Ramos (cell line): Measurements from ENCODE around the gene FGF9.

ENCODE experiments used
- in situ Hi-C: fragments of 300-500 bp; cut with MboI; formaldehyde crosslinking; loops from one replicate; pipeline ENCODE4 v1.14.3; 2022; ENCODE audit warnings: low sequenced_read_pairs; ENCODE audit not compliant: unreplicated experiment

Gene FGF9

GRCh38 chr13:21673789-21674489 lies 3.1 kb downstream of the FGF9 start:
- in situ Hi-C loops: no loop called here

DNA sequence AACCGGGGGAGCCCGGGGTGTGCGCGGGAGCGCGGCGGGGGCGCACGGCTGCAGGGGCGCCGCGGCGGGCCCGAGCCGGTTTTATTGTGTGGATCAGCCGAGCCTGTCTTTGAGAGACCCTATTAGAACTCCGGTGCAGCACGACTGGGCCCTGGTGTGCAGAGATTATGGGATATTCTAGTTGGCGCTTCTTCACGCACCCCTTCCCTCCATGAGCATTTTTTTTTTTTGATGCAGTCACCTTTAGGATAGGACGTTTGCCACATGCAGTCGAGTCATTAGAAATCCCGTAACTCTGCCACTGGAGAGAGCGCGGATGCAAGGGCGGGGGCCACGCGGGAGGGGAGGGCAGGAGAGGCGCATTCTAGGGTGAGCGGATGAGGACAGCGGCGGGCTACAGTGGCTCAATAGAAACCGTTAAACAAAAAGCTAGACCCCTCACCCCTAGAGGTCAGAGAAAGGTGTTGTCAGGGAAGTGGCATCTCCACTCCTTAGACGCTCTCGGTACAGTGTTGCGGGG lies 3.7 kb downstream of the FGF9 start:
- in situ Hi-C loops: no loop called here

DNA sequence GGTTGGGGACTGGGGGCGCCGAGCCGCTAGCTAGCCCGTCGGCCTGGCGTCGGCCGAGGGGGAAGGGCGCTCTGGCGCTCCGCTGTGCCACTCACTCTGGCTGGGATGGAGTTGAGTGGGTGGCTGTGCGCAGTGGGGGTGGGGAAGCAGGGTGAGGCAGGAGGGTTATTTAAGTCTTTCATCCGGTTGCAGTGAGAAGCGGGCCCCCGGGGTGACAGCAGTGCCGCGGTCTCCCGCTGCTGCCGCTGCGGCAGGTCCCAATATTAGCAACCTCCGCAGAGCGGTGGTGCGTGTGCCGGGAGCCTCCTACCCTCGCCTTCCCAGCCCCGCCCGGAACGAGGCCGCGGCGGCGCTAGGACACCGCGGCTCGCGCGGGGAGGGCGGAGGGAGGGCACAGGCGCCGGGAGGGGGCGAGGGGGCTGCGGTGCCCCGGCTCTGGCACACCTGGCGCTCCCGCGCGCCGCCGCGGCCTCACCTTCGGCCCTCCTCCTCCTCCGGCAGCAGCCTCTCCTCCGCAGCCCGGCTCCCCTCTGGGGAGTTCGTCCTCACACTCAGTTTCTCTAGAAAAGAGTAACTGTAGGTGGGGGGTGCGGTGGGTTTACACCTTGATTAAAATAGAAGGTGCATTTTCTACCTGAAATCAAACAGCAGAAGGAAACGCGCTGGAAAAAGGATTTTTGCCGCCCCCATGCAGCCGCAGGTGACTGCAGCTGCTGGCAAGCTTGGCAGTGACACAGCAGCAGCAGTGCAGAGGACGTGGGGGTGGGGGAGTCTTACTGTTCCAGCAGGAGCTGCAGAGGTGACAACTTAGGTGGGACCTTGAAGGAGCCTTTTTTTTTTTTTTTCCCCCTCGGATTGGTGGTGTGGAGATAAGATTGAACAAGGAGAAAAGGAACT lies 4.5 kb downstream of the FGF9 start:
- in situ Hi-C loops: no loop called here

- in situ Hi-C loops: no loop called here
Observed at GRCh38 chr13:21676611-21677021, 5.7 kb downstream of the FGF9 start.

GRCh38 chr13:21677075-21677623 lies 6.3 kb downstream of the FGF9 start:
- in situ Hi-C loops: no loop called here

GRCh38 chr13:21683034-21683733 lies 12.3 kb downstream of the FGF9 start:
- in situ Hi-C loops: no loop called here

- in situ Hi-C loops: no loop called here
Observed at GRCh38 chr13:21684576-21684975, 13.7 kb downstream of the FGF9 start.

DNA sequence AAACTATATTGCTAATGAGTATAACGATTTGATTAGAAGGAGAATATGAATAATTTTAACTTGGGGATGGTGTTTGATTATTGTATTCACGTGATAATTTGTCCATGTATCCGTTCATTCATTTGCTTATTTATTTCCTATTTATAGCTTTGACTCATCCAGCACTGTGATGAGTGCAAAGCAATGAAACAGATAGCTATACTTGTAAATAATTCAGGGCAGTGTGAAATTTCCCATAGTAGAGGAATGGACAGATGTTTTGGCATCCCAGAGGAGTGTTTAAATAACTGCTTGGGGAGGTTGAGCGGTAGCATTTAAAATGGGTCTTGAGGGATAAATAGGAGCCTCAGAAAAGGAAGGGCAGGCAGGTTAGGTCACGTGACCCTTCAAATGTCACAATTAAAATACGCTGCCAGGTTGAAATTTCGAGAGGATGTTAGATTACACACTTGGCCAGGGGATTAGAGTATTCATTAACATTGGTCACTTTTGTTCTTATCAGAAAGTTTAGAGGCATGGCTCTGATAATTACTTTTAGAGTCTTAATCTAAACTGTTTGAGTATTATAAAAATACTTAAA lies 14.7 kb downstream of the FGF9 start:
- in situ Hi-C loops: no loop called here

DNA sequence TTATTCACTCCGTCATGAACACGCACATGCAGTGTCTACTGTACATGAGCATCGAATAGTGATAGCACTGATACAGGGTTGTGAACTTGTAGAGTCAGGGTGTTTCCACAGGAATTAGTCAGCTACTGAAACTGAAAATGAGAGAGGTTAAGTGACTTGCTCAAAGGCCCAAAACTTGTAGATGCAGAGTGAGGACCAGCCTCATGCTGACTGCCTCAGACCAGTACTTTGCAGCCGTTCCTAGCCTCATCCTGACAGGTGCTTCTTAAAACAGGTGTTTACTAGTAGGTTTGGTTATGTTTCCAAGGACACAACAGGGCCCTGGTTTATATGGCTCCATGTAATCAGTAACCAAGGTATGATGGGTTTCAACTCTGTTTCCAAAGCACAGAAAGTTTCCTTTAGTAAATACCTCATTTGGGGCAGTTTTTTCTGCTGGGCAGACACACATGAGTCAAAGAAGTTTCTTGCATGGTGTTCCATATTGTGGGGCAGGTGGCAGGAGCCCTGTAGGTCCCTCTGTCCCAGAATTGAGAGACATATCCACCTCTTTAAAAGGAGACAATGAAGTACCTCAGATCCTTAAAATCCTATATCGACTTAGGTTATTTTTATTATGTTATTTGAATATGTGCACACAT lies 16.0 kb downstream of the FGF9 start:
- in situ Hi-C loops: no loop called here

GRCh38 chr13:21688056-21688455 lies 17.2 kb downstream of the FGF9 start:
- in situ Hi-C loops: no loop called here

DNA sequence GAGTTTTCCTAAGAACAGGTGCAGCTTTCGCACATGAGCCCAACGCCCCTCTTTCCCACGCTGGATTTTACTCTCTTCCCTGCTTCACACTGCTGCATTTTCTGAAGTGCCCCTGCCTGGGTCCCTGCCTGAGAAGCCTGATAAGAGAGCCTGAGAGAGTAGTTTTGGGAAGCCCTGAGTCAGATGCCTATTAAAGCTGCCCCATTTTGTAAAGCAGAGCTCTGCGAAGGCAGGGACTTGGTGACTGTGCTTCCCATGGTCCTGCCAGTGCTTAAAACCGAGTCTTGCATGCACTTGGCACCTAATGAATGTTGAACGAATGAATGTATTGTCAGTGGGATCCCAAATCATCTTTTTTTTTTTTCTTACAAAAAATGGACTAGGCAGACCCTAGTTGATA lies 18.2 kb downstream of the FGF9 start:
- in situ Hi-C loops: no loop called here

DNA sequence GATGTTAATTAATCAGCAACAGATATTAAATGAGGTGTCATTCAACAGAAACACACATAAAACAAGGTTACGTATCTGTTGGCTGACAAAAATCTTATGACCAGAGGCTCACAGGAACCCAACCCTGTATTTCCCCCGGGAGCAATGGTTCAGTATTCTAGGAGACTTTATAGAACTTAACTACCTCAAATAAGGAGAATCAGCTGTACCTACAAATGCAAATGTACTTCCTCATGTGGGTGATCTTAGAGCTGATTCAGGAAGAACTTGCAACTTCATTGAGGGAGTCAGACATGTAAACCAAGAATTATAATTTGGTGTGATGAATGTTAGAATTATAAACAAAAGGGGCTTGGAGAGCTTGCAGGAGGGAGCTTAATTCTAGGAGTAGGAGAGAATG lies 20.1 kb downstream of the FGF9 start:
- in situ Hi-C loops: no loop called here

DNA sequence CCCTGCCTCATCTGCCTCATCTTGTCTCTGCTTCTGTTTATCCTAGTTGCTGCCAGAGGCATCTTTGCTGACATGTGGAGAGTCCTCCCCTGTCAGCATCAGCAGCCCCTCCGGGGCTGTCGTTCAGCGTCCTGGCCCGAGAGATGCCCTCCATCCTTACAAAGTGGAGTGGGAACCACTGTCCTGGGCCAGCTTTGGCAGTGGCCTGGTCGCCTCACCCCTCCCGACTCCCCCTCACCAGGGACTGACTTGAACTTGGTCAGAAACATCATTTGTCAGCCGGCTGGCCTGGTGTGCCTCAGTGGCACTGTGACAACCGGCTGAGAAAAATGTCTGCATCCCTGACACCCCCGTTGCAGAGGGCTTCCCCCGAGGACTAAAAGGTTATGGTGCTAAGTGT lies 20.6 kb downstream of the FGF9 start:
- in situ Hi-C loops: no loop called here

- in situ Hi-C loops: no loop called here
Observed at GRCh38 chr13:21691928-21692327, 21.1 kb downstream of the FGF9 start.

DNA sequence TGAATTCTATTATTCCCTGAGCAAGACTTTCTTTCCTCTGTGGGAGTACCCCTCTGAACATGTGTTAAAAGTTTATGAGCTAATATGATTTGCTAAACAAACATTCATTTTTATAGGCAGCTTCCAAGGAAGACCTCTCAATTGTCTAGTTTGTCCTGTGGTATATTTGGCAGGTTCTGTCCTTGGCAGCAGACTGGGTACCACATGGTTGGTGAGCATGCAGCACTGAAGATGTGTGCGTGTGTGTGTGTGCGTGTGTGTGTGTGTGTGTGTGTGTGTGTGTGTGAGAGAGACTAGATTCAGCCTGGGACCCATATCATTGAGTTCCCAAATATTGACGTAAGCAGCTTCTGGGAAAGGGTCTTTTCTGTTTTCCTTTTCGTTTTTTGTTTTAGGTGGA lies 24.0 kb downstream of the FGF9 start:
- in situ Hi-C loops: no loop called here

DNA sequence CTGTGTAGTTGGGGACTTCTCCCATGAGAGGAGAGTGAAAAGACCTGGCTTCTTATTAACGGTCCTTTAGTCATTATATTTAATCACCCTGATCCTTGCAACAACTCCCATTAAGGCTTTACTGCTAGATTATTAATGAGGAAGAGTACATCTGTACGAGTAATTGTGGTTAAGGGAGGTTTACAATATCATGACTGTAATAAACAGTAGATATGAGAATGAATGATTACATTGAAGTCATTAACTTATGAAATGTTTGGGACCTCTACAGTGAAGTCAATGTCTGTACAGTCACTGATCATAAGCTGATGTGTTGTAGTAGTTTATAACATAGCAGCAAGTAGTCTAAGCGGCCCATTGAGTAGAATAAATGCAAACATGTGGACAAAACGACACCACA lies 24.7 kb downstream of the FGF9 start:
- in situ Hi-C loops: no loop called here

GRCh38 chr13:21696865-21697448 lies 26.1 kb downstream of the FGF9 start:
- in situ Hi-C loops: no loop called here

DNA sequence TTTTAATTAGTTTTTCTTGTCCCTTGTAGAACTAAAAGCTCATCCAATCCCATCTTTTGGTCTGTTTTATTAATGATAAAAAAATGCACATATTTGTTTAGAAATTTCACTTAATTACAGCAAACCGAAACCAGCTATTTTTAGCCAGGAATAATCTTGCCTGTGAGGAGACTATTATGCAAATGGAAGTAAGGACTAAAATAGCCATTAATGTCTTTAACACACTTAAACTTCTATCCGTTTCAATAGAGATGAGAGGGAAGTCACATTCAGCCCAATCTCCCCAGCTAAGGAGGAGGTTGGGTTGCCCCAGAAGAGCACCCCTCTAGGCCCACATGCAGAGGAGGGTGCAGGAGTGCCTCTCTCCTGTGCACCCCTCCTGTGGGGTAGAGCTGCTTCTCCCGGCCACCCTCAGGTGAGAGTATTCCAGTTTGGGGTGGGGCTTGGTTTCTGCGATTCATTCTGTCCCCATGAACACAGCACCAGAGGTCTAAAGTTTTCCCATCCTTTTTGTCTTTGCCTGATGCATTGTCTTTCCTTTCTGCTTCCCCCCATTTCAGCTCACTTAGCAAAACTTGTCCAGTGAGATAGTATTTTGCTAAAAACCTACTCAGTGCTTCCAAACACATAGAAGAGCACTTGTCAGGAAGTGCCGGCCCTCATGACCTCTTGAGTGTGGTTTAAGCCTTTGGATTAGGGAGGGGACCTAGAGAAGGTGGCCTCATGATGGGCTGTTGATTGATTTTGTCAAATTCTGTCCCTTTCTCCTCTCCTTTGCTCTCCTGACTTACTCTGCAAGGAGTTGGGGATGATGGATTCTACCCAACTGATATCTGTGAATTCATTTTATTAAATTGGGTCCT lies 28.2 kb downstream of the FGF9 start:
- in situ Hi-C loops: no loop called here
